NCI-H2227 (cell line): Measurements from ENCODE around the gene HCN2.
"Not testable (repeated sequence)": the region's sequence is repeated elsewhere in the genome, so short reads cannot be mapped to it uniquely, and the experiment has no call there.

ENCODE experiments used
- DNase-seq: peaks from one replicate; lab custom pipeline; 2025; ENCODE audit not compliant: unreplicated experiment; lab: John Stamatoyannopoulos, UW

HCN2 gene

DNA sequence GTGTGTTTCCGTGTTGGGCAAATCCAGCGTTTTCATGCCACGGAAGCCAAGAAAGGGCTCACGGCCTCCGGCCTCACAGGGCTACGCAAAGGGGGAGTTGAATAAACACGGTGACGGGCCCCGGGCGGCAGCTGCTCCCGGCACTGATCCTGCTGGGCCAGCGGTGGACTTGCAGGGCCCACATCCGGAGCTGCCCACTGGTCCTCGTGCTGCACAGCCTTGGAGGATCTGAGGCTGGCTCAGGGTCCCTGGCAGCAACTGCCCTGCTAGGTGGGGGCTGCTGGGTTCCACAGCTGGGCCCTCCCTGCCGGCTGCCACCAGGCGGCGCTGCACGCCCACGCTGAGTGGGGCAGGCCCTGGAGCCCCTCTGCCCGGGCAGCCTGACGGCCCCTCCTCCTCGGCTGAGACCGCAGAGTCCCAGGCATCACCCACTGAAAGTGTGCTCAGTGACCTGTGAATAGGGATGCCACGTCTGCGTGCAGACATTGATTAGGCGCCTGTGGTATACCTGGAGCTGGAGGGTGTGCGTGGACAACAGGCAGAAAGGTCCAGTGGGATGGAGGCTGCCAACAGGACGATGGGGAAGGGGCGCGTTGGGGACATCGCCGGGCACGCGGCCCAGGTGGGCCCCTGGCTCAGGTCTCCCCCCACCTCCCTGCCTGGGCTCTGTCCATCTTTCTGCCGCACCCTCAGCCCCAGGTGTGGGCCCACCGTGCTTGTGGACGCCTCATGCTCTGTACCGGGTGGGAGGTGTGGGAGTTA is 5.3 kb upstream of the HCN2 start:
- DNase-seq = peak; percentile 61

DNA sequence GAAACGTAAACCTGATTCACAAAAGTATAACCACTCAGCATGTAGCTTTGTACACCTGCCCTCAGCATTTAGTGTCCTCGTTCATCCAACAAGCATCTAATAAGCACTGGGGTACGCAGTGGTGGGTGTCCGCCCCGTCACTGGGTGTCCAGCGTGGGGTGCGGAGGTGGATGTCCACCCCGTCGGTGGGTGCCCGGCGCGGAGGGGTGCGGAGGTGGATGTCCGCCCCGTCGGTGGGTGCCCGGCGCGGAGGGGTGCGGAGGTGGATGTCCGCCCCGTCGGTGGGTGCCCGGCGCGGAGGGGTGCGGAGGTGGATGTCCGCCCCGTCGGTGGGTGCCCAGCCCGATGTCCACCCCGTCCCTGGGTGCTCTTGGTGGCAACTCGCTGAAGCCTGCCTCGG is 4.5 kb upstream of the HCN2 start:
- not testable (repeated sequence) for DNase-seq

DNA sequence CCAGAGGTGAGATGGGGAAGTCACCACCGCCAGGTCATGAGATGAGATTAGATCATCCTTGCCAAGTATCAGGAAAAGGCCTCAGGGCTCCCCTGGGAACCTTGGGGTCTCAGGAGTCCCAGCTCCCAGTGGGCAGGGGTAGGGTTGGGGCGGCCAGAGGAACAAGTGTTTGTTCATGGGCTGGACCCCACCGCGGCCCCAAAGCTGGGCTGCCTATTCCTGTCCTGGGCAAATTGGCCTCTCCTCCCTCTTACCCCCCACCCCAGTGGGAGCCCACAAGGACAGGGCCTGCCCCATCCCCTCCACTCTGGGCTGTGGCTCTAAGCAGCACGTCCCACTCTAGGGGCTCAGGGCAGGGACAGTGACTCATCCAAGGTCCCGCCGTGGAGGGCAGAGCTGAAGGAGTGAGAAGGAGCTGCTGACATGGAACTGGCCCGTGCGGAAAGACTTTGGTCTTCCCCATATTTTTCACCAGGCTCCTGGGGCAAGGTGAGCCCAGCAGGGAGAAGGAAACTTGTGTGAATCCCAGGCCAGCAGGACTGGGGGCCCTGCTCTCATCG is 4.0 kb upstream of the HCN2 start:
- DNase-seq = no peak

DNA sequence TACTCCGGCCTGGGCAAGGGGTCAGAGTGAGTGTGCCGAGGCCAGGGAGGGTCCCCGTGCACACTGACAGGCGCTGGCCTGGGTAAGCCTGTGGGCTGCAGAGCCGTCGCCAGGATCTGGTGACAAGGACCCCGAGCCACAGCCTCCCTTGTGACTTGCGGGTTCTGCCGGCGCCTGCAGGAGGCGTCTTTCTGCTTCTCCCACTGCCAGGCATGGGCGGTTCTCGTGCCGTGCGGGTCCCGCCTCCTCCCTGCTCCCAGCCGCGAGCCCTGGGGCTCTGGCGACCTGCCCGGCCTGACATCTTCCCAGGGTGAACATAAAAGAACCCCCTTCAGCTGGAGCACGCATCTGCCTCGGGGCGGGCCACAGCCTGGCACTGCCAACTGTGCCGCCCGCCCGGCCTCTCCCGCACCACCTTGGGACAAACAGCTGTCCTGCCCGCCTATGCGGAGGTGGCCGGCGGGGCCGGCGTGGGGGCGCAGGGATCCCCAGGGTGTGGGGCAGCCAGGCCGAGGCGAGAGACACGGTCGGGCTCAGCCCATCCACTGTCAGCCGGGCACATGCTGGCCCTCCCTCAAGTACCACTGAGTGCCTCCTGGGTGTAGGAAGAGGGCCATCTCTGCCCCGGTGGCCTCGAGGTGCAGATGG is 1.5 kb upstream of the HCN2 start:
- peak; percentile 77 for DNase-seq

DNA sequence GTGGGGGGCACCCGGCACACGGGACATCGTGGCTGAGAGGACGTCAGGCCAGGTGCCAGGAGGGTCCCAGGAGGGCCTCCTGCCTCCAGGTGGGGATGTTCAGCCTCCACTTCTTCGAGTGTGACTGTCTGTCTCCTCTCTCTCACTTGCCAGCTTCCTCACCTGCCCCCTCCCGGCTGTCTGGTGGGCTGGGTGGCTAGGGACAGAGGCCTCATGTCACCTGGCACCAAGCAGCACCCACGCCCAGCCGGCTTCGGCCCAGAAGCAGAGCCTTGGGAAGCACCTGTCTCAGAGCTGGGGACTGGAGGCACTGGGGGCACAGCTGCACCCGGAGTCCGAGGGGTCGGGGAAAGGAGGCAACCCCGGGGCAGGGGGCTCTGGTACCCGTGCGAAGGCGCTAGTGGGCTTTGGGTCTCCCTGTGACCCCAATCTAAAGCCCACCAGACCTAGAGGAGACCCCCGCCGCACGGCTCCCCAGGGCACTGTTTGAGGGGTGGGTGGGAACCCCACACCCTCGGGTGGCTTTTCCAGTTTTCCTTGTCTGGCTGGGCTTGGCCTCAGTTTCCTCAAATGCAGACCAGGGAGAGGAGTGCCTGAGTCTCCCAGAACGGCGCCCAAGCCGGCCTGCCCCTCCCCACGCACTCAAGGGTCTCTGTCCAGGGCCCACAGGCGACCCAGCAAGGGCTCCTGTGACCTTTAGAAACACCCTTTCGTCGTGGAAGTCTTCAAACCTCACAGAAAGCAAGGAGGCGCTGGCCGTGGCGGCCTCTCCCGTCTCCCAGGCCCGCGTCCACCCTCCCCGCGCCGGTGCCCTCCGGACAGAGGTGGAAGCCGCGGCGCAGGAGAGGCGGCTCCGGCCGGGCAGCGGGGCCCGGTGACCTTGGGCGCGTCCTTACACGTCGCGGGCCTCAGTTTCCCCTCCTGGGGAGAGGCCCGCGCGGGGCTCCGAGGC is 664 bp upstream of the HCN2 start:
- DNase-seq = peak; percentile 26

DNA sequence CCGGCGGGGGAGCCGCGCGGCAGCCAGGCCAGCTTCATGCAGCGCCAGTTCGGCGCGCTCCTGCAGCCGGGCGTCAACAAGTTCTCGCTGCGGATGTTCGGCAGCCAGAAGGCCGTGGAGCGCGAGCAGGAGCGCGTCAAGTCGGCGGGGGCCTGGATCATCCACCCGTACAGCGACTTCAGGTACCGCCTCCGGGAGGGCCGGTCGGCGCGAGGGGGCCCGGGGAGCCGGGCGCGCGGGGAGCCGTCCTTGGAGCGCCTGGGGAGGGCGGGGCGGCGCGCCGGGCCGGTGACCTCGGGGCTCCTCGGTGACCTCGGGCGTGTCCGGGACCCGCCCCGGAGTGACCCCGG is 690 bp downstream of the HCN2 start:
- peak; percentile 37 for DNase-seq

DNA sequence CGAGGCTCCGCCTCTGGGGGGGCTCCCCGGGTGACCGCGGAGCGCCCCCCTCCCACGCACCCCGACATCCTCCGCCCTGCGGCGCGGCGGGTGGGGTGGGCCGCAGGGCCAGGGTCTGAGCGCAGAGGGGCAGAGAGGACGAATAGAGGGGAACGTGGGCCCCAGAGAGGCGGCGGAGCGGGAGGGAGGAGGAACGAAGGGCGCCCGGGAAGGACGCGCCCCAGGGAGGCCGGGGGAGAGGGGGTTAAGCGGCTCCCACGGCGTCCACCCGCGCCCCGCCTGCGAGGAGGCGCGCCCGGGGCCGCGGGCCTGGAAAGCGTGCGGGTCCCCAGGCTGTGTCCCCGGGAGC is 1.0 kb downstream of the HCN2 start:
- no peak for DNase-seq

DNA sequence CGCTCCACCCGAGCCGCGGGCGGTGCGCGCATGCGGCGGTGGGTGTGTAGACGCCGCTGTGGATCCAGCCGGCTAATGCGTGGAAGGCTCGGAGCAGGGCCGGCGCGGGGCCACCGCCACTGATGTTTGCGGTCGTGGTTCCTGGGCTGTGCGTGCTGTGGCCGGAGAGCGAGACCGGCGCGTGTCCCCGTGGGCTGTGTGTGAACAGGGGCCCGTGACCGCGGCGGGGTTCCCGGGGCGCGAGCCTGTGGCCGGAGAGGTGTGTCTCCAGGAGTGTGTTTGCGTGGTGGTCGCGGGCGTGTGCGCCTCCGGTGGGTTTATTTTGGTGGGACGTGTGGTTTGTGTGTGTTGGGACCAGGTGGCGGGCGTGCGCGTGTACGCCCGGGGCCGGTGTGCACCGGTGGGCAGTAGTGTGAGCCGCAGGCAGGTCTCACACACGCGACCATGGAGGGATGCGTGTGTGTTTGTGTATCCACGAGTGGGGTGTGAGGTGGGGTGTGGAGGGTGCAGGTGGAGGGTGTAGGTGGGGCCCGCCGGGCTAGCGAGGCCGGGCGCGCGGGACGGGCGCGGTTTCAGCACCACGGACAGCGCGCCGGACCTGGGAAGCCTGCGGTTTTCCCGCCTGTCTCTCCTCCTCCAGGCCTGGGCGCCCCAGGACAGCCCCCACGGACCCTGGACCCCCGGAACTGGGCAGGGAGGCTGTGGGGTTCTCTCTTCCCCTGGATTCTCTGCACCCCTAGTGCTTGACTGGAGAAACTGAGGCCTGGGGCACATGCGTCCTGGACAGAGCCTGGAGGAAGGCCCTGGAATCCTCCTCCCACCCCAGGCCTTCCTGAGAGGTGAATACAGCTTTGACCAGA is 1.6 kb downstream of the HCN2 start:
- DNase-seq = no peak

DNA sequence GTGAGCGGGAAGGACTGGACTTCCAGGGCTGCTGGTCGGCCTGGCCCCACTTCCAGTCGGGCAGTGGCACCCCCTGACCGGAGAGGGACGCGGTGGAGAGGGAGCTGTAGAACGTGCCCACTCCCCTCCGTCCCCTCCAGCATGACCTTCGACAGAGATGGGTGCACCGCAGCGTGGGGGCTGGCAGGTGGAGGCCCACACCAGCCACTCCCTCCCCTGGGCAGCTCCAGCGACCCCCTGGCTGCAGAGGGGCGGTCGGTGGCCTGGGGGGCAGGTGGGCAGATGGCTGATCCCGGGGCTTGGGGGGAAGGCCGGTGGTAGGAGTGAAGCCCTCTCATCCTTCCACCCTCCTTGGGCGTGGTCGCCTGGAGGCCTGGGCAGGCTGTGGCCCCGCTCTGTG is 2.4 kb downstream of the HCN2 start:
- no peak for DNase-seq

DNA sequence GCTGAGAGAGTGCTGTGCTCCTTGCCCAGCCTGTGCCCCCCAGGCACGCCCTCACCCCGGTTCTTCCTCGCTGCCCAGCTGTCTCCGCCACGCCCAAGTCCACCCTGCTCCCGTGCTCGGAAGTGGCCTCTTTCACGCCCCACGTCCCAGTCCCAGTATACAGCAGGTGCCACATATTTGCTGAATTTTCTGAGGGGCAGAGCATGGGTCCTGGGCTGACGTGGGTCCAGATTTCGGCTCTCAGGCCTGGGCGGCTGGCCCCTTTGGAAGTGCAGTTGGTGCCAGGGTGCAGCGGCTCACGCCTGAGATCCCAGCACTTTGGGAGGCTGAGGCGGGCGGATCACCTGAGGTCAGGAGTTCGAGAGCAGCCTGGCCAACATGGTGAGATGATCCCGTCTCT is 3.4 kb downstream of the HCN2 start:
- no peak for DNase-seq

DNA sequence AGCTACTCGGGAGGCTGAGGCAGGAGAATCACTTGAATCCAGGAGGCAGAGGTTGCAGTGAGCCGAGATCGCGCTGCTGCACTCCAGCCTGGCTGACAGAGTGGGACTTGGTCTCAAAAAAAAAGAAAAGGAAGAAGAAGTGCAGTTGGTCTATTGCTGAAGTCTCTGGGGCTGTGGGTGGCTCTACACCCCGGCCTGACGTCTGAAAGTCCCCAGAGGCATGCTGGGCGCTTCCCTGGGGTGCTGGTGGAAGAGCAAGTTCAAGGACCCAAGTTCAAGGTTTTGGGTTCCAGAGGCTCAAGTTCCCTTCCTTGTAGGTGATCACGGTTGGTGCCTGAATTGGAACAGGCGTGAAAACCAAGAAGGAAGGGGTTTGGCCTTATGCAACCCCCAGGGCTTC is 3.8 kb downstream of the HCN2 start:
- DNase-seq = no peak

DNA sequence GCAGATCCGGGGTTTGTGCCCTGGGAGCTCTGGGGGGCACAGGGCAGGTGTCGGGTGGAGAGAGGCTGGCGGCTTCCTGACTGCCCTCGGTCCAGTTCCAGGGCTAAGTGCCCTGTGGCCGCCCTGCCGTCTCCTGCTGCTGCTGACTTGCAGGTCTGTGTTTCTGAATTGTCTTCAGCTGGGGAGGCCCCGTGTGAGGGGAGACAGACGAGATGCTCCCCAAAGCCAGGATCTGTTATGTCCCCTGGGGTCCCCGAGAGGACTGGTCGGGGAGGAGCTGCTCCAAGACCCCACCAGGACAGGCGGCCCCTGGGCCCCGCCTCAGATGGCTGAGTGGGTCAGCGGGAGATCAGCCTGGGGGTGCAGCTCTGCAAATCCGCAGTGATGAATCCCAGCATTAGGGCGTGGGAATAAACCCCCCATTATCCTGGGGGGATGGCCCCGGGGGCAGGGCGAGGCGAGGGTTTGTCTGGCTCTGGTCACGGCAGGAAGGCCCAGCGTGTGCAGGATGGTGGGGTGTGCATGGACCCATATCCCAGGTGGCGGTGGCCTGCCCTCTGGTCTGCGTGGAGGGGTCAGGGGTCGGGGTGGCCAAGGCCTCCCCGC is 4.7 kb downstream of the HCN2 start:
- DNase-seq = no peak

DNA sequence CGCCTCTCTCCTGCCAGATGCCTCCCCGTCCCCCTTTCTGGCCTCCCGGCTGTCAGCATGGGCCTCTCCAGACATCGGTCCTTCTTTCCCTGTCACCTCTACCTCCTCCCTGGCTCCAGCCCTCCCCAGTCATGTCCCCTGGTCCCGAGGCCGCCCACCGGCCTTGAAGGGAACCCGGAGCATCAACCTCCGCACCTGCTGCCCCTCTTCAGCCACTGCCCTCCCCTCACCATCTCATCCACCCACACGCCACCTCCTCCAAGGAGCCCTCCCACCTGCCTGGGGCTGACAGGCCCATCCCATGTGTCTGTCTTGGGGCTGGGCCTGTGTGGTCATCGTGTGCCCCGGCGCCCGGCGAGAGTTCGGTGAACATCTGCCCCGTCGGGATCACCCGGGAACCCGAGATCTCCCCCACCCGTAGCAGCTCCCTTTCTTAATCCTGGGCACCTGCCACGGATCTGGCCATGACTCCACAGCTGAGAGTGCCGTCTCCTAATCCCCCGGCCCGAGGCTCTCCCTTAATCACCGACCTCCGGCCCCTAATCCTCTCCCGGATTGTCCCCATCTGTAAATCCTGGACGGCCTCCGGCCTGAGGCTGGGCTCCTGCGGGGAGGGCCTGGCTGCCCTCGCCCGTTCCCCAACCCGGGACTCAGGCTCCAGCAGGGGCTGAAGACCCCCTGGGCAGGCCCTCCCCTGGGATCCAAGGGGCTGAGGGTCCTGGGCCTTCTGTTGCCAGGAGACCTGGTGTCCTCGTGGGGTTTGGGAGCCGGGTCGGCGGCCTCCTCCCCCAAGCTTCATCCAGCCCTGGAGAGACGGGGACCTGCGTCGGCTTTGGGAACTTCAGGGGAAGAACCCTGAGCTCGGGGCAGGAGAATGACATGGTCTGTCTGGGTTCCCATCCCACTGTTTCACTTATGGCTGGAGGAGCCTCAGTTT is 5.9 kb downstream of the HCN2 start:
- DNase-seq = no peak

DNA sequence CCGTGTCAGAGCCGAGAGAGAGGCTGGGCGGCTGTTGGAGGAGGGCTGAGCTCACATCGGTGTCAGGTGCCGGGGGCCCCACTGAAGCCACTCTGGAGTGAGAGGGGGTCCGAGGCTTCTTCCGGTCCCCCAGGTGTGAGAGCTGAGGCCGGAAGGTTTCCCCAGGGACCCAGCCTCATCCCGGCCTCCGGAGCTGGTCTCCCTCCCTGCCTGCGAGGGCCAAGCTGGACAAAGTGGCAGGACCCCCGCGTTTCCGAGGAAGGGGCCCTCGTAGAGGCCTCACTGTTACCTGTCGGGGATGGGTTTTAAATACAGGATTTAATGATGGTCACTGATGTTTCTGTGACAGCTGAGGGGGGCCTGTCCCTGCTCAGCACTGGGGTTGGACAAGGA is 6.6 kb downstream of the HCN2 start:
- DNase-seq = no peak

DNA sequence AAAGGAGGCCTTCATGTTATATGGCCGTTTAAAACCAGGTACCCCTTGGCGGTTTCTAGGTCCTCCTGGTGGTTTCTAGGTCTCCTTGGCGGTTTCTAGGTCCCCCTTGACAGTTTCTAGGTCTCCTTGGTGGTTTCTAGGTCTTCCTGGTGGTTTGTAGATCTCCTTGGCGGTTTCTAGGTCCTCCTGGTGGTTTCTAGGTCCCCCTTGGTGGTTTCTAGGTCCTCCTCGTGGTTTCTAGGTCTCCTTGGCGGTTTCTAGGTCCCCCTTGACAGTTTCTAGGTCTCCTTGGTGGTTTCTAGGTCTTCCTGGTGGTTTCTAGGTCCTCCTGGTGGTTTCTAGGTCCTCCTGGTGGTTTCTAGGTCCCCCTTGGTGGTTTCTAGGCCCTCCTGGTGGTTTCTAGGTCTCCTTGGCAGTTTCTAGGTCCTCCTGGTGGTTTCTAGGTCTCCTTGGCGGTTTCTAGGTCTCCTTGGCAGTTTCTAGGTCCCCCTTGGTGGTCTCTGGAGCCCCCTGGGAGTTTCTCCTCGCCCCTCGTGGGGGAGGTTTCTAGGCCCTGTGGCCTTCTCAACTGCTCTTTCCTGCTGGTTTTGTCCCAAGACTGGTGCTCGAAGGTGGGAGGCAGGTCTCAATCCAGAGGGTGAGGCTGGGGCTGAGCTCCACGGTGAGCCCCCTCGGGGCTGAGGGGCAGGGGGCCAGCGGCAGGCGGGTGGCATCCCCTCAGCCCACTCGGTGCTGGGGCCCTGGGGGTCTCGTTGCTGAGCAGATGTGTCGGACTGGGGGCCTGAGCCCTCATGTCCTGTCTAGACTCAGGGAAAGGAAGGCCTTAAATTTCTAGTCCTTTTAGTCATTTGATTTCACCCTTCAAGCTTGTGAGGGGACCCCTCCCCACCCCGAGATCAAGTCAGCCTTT is 8.0 kb downstream of the HCN2 start:
- DNase-seq = no peak

DNA sequence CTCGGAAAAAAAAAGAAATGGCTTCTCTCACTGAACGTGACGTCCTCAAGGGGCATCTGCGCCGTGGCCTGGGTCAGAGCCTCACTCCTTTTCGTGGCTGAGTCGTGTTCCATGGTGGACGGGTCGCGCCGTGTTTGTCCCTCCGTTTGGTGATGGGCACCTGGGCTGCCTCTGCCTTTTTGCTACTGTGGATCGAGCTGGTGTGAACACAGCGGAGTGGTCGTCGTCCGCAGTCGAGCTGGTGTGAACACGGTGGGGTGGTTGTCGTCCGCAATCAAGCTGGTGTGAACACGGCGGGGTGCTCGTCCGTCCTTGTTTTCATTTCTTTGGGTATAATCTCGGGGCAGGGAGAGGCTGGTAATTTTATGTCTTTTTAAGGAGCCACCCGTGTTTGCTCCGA is 11.6 kb downstream of the HCN2 start:
- DNase-seq = no peak

DNA sequence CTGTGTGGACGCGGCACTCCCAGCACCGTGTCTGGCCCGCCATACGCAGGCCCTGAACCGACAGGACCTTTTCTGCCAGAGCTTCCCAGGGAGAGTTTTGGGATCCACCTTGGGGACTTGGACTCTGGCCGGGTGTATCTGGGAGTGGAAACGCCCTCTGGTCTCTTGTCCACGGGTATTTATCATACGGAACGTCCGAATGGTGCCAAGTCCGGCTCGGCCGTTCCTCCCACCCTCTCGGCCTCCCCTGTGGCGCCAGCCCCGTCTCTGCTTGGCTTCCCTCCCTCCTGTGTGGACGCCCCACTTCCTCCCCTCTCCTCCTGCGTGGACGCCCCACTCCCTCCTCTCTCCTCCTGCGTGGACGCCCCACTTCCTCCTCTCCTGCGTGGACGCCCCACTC is 12.1 kb downstream of the HCN2 start:
- DNase-seq = no peak
